Measurements from ENCODE around the gene MED7.
A peak's percentile ranks its signal among the peaks of the same experiment; 100 is the strongest.

MED7 gene

DNA sequence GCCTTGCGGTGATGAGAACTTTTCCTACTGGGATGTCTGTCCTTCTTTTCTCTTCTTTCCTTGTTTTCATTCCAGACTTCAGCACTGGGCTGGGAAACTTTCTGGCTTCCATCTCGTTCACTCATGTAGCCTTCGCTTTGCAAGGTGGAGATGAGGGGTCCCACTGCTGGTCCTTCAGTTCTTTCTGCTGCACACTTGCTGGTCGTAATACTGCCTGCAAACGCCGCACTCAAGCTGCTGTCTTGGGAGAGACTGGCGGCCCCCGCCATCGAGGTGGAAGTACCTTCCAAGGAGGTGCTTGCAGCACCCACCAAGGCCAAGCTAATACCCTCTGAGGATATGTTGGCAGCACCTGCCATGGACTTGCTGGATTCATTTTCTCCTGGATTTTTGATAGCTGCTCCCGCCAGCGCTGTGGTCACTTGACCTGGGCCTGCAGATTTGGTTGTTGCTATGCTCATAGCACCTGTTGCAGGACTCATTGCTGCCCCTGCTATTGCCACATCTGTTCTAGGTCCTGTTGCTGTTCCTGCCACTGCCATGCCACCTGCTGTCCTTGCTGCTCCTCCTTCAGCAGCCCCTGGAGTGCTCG lies 20.4 kb upstream of the MED7 start:
- DNase-seq: no peak

DNA sequence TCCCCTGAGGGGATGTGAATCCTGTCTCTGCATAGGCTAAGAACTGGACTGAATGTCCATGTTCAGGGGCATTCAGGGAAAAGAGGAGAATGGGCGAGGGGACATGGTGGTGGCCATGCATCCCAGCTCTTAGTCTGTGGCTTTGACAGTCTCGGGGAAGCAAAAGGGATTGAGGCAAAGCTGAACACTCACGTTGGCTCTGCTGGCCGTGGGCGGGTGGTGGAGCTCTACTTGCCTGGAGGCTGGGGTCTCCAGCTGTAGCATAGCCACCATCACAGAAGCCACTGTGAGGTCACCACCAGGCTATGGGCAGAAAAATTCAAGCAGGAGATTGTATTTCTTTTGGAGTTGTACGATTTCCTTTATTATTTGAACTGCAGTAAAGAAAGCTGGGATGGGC lies 19.3 kb upstream of the MED7 start:
- no peak for DNase-seq

DNA sequence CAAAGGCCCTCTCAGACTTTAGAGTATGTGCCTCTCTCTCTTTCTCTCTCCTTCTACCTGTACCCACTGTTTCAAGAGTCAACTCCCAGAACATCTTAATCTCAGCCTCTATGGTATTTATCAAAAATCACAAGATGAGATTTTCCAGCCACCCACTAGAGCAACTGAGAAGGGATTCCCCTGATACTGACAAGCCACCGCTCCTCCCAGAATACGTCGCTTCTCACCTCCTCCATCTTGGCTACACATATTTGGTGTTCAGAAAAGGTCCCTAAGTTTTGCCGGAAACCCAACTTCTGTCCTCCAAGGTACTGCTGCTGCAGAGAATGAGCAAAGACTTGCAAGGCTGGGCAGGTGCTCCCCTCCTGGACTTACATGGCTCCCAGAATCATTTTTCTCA lies 17.3 kb upstream of the MED7 start:
- DNase-seq: no peak

DNA sequence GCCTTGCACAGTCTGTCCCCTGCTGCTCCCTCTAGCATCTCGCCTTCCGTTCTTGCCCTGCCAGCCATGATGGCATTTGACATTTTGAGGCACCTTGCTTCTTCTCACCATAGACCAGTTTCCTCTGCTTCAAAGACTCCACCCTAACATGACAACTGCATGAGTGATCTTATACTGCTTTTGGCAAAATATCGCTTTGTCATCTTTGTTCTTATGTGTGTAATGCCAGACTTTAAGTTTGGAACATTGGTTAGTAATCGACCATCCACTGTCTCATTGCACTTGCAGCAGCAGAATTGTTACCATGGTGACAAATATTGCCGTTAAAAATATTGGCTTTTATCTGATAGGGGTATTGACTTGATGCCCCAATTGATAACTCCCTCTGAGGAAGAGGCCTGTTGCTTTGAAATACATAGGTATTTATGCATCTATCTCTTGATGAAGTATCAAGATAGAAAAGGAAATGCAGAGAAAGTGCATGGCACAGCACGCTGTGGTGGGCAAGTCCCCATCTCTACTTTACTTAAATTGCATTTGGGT lies 16.6 kb upstream of the MED7 start:
- no peak for DNase-seq

DNA sequence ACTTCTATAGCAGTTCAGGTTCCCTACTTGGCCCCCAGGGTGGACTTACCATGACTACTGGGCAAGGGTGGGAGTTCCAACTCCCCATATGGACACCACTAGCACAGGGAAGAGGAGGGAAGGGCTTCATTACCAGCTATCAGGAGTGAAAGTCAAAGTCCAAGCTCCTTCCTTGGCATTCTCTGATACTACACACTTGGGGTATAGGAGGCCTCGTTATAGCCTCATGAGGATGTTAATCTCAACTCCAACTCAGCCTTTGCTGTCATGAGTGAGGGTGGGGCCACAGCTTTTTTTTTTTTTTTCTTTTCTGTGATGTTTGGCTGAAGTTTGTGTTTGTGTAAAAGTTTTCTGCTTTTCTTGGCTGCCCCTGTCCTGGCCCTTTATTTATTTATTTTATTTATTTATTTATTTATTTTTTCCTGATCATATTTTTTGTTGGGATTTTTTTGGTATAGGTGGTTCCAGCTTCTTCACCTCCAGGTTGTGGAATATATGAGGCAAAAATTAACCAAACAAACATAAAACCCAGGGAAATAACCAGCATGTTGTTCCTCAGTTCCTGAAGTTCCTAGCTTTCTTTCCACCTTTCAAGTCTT lies 14.7 kb upstream of the MED7 start:
- DNase-seq: no peak

DNA sequence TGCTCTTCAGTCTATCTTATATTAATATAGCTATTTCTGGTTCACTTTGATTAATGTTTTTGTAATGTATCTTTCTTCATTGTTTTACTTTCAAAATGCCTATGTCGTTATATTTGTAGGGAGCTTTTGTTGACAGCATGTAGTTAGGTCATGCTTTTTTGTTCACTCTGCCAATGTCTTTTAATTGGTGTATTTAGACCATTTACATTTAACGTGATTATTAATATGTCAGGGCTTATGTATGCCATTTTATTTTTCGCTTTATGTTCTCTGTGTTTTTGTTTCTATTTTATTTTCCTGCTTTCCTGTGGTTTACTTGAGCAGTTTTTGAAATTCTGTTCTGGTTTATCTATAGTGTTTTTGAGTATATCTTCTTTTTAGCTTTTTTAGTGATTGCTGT lies 12.6 kb upstream of the MED7 start:
- no peak for DNase-seq

DNA sequence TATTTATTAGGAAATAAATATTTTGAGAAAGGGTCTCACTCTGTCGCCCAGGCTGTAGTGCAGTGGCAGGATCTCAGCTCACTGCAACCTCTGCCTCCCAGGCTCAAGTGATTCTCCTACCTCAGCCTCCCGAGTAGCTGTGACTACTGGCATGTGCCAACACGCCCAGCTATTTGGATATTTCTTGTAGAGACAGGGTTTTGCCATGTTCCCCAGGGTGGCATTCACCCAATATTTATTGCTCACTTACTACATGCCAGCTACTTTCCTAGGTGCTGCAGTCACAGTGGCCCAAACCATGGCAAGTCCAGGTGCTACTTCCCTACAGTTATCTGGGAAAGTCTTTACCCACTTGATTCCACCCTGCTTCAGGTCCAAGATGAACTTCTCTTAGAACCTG lies 8.3 kb upstream of the MED7 start:
- no peak for DNase-seq

DNA sequence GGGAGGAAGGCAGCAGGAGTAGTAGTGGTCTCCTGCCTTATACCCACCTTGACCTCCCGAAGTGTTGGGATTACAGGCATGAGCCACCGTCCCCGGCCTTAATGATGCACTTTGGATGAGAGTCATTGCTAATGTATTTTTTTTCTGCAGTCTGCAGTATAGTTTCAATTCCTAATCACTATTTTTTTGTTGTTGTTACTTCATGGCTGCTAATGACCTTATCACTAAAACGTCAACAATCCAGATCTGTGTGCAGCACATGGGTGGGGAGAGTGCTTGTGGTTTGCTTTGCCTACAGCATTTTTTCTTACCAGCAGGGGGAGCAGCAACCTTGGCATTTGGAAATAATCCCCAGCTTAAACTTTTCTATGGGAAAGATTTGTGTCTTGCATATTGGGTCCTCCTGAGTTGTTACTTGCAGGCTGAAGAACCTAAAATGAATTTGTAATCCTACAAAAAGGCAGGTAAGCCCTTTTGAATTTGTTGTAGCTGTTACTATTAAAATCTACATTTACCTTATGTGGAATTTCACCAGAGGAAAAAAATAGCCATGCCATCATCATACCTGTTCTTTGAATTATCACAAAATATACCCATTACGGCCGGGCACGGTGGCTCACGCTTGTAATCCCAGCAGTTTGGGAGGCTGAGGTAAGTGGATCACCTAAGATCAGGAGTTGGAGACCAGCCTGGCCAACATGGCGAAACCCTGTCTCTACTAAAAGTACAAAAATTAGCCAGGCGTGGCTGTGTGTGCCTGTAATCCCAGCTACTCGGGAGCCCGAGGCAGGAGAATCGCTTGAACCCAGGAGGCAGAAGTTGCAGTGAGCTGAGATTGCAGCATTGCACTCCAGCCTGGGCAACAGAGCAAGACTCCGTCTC lies 6.3 kb upstream of the MED7 start:
- DNase-seq: peak; percentile 48 to 72 (median 69)

DNA sequence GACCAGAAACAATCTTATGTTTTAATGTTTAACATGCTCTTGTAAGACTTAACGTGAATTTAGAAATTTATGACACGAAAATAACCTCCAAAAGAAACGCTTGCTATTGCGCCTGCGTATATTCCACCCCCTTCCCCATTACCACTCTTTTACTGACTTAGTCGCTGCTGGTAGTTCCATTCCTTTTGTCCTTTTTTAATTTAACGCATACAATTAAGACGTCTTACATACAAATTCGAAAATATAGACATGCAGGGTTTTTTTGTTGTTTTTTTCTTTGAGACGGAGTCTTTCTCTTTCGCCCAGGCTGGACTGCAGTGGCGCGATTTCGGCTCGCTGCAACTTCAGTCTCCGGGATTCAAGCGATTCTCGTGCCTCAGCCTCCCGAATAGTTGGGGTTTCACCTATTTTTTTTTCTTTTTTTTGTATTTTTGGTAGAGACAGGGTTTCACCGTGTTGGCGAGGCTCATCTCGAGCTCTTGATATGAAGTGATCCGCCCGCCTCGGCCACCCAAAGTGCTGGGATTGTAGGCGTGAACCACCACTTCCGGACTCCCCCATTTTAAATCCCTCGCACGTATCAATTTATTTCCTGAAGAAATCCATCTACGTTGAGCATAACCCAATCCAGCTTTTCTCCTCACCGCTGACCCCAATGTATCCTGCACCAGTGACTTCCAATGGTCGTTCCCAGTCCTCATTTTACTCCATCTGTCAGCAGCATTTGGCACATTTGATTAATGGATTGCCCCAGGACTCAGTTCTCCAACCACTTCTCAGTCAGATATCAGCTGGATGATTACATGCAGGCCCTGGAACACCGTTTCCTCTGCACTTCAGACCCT lies 684 bp upstream of the MED7 start:
- DNase-seq: peak; percentile 76 to 83 (median 80)

DNA sequence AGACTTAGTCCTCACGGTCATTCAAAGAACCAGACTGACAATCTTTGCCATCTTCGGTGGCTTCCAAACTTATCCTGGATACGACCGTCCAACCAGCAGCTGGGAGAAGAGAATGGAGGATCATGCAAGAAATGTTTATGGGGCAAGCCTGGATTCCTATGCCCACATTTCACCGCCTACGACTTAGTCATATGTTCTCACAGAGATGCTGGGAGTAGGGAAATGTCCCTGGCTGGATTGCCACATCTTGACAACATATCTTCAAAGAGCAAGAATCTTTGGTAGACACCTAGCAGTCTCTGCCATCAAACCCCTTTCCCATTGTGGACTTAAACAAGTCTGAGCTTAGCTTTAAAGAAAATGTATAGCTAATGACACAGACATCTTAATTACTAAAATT lies 5.0 kb downstream of the MED7 start:
- DNase-seq: no peak

DNA sequence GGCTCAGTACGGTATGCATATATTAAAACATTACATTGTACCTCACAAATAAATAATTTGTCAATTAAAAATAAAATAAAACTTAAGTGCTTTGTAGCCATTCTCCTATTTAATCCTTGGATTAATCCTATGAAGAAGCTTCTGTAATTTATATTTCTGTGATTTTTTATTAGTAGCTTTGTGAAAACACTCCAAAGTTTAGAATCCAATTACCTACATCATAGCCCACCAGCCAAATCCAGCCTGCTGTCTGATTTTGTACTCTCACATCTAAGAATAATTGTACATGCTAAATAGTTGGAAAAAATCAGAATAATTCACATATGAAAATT lies 10.4 kb downstream of the MED7 start:
- DNase-seq: no peak

DNA sequence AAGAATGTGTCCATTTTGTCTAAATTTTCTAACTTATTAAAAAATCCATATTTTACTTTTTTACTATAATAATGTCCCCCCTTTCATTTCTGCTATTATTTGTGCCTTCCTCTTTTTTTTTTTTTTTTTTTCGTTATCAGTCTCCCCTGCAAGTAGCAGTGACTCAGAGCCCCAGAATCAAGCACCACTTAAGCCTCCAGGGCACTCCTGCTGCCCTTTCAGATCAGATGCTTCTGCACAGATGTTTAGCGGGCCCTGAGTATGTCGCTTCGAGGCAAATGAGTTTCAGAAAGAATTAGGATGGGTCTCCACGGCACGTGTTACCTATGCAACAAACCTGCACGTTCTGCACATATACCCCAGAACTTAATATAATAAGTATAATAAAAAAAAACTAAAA lies 11.7 kb downstream of the MED7 start:
- DNase-seq: peak in 1 of 3 experiments; percentile 22

DNA sequence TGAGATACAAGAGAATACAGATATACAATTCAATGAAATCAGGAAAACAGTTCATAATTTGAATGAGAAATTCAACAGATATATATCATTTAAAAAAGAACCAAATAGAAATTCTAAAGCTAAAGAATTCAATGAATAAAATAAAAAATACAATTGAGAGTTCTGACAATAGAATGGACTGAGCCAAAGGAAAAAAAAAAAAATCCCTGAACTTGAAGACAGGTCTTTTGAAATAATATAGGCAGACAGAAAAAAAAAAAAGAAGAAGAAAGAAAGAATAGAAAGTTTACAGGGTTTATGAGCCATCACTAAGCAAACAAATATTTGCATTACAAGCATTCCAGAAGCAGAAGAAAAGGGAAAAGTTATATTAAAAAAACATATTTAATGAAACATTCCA lies 21.0 kb downstream of the MED7 start:
- no peak for DNase-seq

DNA sequence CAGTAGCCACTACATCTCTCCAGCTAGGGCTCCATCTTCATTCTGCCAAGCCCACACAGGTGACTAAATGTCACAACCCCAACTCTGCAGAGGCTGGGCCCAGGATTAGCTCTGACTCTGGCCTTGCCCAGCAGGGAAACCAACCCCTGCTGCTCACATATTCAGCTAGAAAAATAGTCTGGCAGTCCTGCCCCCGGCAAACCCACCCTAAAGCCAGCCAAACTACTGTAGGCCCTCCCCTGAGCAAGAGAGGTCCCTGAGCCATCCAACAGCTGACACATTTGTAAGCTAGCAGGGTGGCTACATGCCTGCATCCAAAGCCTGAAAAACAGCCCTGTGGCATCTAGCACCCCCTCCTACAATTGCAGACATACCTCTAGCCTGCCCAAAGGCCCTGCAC lies 22.6 kb downstream of the MED7 start:
- no peak for DNase-seq

DNA sequence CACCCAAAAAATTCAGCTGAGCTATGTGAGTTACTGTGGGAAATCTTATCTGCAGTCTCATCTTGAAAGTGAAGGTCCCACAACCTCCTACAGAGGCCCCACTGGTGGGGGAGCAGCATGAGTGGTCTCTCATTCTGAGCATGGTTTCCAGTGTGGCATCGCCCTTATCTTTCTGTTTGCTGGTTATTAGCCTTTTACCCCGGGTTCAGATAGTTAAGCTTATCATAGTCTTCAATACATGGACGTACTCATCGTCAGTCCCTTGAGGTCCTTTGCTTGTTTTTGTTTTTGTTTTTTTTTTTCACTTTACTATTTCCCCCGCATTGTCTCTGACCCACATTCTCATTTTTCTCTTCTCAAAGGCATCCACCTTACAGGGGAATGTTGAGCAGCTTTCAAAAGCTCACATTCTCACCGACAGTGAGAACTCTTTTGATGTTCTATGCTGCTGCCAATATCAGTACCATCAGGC lies 26.1 kb downstream of the MED7 start:
- no peak for DNase-seq

DNA sequence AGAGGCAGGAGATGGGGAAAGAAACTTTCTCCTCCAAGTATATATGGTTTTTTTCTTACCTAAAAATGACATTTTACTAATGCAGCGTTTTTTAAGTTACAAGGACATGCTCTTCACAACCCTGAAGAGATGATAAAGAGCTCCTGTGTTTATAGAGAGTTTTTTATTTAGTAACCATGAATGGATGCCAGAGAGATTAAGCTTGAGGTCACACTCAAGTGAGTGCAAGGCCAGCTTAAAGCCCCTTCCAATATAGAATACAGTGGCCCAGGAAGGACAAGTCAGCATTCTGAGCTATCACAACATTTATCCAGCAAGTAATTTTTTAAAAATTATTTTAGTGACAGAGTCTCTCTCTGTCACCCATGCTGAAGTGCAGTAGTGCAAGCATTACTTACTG lies 27.2 kb downstream of the MED7 start:
- no peak for DNase-seq

DNA sequence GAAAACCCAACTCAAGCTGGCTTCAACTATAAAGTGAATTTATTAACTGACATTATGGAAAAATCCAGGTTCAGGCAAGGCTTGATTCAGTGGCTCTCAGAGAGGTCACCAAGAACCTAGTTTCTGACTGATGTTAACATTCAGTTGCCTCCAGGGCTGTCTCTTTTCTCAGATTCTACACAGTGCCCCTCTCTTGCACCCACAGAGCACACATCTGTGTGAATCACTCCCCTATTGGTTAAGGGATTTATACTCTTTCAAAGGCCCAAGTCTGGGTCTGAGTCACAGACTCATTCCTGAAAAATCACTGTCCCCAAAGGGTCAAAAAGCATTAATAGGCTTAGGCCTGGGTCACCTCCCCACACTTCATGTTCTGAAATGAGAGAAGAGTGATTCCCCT lies 27.7 kb downstream of the MED7 start:
- no peak for DNase-seq

DNA sequence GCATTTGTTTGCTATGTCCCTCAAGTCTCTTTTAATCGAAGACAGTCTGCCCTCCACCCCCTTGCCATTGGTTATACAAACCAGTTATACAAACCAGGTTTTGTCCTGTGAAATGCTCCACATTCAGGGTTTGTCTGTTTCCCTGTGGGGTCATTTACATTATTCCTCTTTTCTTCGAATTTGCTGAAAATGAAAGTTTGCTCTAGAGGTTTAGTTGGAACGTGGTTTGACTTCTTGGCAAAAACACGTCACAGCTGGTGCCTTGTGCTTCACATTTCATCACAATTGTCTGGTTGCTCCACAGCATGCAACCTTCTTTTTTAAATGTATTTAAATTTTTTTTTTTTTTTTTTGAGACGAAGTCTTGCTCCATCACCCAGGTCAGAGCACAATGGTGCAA lies 29.7 kb downstream of the MED7 start:
- DNase-seq: no peak

DNA sequence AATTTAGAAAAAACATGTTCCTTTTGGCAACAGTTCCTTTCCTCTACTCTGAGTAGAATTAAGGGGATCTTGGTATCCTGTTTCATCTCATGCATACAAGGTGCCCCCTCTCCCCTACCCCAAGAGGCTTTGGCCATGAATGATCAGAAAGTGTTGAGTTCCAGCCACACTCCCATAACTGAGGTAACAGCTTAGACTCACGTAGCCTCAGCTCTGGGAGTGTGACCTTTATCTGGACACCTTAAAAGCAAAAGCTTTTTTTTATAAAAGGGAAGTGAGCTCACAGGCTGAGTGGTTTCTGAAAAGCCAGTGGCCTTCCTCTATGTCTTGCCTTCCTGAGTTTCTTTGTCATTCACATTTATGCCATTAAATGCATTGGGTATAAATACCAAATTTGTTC lies 32.9 kb downstream of the MED7 start:
- no peak for DNase-seq

DNA sequence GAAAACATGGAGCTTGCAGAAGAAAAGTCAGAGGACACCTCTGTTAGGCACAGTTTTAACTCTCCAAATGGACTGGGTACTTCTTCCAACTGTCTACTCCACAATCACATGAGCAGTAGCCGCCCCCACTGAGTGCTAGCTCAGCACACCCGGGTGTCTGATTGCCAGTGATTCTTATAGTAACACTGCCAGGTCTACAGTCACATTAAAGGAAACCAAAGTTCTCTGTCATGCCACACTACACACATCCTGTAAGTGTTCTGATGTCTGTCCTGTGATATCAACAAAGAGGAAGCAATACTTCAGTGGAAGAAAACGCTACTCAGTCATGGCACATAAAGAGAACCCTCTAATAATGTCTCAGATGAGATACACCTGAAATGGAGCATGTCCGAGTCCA lies 33.7 kb downstream of the MED7 start, which contains the start of gene HAVCR2:
HAVCR2 (minus strand) TSS at position 69 of the 400 bp plus-strand sequence; CDS start at position 8, 61 bp downstream.
- peak in 1 of 3 experiments; percentile 56 for DNase-seq

DNA sequence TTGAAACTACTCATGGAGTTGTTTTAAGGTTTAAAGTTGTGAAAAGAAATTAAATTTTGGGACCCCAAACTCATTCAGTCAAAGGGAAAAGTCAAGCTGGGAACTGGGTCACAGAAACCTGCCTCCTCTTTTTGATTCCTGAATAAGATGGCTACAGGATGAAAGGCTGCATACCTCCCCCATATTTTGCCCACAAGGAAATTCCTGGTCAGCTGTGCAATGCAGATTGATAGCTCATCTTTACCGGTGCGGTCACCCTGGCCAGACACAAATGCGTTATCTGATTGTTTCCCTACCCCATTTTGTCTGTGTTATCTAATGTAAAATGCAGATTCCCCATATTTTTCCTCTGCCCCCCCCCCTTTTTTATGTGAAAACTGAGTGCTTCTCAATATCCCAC lies 35.2 kb downstream of the MED7 start:
- no peak for DNase-seq

DNA sequence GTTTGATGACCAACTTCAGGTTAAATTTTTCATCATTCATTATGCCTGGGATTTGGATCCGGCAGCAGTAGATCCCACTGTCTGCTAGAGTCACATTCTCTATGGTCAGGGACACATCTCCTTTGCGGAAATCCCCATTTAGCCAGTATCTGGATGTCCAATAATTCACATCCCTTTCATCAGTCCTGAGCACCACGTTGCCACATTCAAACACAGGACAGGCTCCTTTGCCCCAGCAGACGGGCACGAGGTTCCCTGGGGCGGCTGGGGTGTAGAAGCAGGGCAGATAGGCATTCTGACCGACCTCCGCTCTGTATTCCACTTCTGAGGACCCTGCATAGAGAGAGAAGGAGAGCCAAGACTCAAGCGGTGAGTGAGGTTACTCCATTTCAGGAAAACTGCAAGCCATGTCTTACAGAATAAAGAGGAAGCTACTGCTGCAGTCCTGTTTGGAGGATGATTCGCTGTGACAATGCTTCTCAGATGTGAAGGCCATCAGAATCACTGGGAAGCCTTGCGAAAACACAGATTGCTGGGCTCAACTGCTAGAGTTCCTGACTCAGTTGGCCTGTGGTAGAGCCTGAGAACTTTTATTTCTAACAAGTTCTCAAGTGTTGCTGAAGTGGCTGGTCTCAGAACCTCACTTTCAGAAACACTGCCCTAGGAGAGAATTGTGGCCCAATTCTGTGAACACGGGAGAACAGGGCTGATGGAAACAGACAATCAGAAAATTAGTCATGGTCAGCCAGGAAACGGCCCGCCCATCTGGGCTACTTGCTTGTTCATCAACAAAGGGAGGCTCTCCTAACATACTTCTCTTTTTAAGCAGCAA lies 35.8 kb downstream of the MED7 start:
- DNase-seq: no peak
